CD4-positive, alpha-beta memory T cell (primary cell): Measurements from ENCODE around the gene CLIC5. TPM values are rescaled to one million over a fixed set of nuclear protein-coding genes. Genes with fewer than 3 reads are reported as not detected.

Source experiments
- CTCF ChIA-PET: fragments of 350-600 bp; sonication (Branson Sonifier 250); formaldehyde crosslinking; loops from one replicate; lab custom pipeline; 2021; ENCODE audit warnings: inconsistent platforms; ENCODE audit not compliant: partially characterized antibody; lab: Charles Lee
- POLR2A ChIA-PET: fragments of 350-600 bp; sonication (Branson Sonifier 250); formaldehyde crosslinking; loops from one replicate; lab custom pipeline; 2021; ENCODE audit not compliant: partially characterized antibody; lab: Charles Lee
- DNase-seq, 5 donors: peaks; one replicate each; pipeline versions ENCODE4 v3.0.0 to v3.0.0-alpha.2; 2020 to 2022; ENCODE audit warnings: mixed read lengths in 1 of 5
- H3K27ac ChIP-seq: one replicate; pipeline ENCODE4 v1.7.0; 2013; ENCODE audit warnings: low read depth, low read length
- H3K27me3 ChIP-seq: 2 replicates; pipeline ENCODE4 v1.7.0; 2013; ENCODE audit warnings: mild to moderate bottlenecking, low read length, moderate library complexity; ENCODE audit not compliant: insufficient read depth
- H3K36me3 ChIP-seq: 2 replicates; pipeline ENCODE4 v1.7.0; 2013; ENCODE audit warnings: mild to moderate bottlenecking, low read length, moderate library complexity; ENCODE audit not compliant: insufficient read depth
- H3K4me1 ChIP-seq: 2 replicates; pipeline ENCODE4 v1.7.0; 2013; ENCODE audit warnings: mild to moderate bottlenecking, low read length, moderate library complexity; ENCODE audit not compliant: insufficient read depth
- H3K4me3 ChIP-seq, 2 donors: one replicate each; pipeline ENCODE4 v1.7.0; 2013; ENCODE audit warnings: low read length in 2 of 2, mild to moderate bottlenecking in 1 of 2
- H3K9me3 ChIP-seq, 2 donors: one replicate each; pipeline ENCODE4 v1.7.0; 2013; ENCODE audit warnings: low read length in 2 of 2, control low read depth in 1 of 2; ENCODE audit not compliant: control insufficient read depth in 1 of 2
- H3K27ac Mint-ChIP-seq, 7 donors: one replicate each; pipeline ENCODE4 v1.8.0; 2020 to 2021; ENCODE audit warnings: mixed read lengths in 7 of 7, mild to moderate bottlenecking in 6 of 7, inconsistent platforms in 3 of 7, moderate library complexity in 3 of 7
- H3K27me3 Mint-ChIP-seq, 2 donors: one replicate each; pipeline ENCODE4 v1.8.0; 2020 to 2021; ENCODE audit warnings: mixed read lengths in 2 of 2
- H3K36me3 Mint-ChIP-seq, 2 donors: one replicate each; pipeline ENCODE4 v1.8.0; 2020 to 2021; ENCODE audit warnings: mixed read lengths in 2 of 2, inconsistent platforms in 1 of 2, mild to moderate bottlenecking in 1 of 2
- H3K4me1 Mint-ChIP-seq, 4 donors: one replicate each; pipeline ENCODE4 v1.8.0; 2020 to 2021; ENCODE audit warnings: mixed read lengths in 4 of 4, mild to moderate bottlenecking in 1 of 4
- H3K4me3 Mint-ChIP-seq, 8 donors: one replicate each; pipeline ENCODE4 v1.8.0; 2020 to 2021; ENCODE audit warnings: mixed read lengths in 8 of 8, mild to moderate bottlenecking in 7 of 8, moderate library complexity in 6 of 8, inconsistent platforms in 3 of 8
- H3K9me3 Mint-ChIP-seq, 8 donors: one replicate each; pipeline ENCODE4 v1.8.0; 2020 to 2021; ENCODE audit warnings: mixed read lengths in 8 of 8, mild to moderate bottlenecking in 5 of 8, inconsistent platforms in 3 of 8, moderate library complexity in 1 of 8
- intact Hi-C: fragments of 100-400 bp; cut with micrococcal nuclease; formaldehyde crosslinking; loops from one replicate; pipeline ENCODE4 v1.15.1; 2023
- polyA plus RNA-seq, 2 donors: library from polyadenylated mRNA; unstranded; fragments of 300-500 nt; fragmentation: Illumina TruSeq; gene quantifications; one replicate each; pipeline ENCODE4 v1.2.3, GENCODE V29; 2021
- total RNA-seq, 2 experiments: library from RNA; stranded (reverse); gene quantifications; one replicate each; pipeline ENCODE4 v1.2.3, GENCODE V29; 2021

CLIC5 gene
- total and polyA plus RNA-seq, 4 experiments from 2014 or later = 3.4 to 18.4 (median 12.4) TPM

- H3K27ac Mint-ChIP-seq = peak overlapping the region; percentile 95 to 98 (median 97)
- POLR2A ChIA-PET = interaction anchor here (0.9 to 3.2 kb wide), 5 partner anchors 19 to 116 kb away, joined by 3 to 15 read pairs (median 3); partner anchors contain the start of gene ENPP4
Observed at GRCh38 chr6:46013639-46014038, 2.0 kb downstream of the CLIC5 start.

GRCh38 chr6:46012834-46013233 lies 2.8 kb downstream of the CLIC5 start:
- peak overlapping the region; percentile 95 to 98 (median 97) for H3K27ac Mint-ChIP-seq
- peak overlapping the region; percentile 71 for H3K27ac ChIP-seq
- intact Hi-C loops = loop anchor here (1.0 to 5.0 kb wide), 4 partner anchors 66 to 591 kb away; no protein-coding TSS in a partner anchor
- POLR2A ChIA-PET = interaction anchor here (0.9 to 3.2 kb wide), 3 partner anchors 18 to 117 kb away, joined by 3 to 15 read pairs (median 3); partner anchors contain the start of gene ENPP4
- no peaks in the 10 kb centered on the region for H3K27me3 ChIP-seq
- H3K4me3 ChIP-seq = no peak overlapping the region
- peak overlapping the region in 7 of 8 donors; percentile 11 to 99 (median 68) for H3K4me3 Mint-ChIP-seq
- DNase-seq = no peak
- H3K4me1 ChIP-seq = peaks cover 56% of the 10 kb centered on the region
- CTCF ChIA-PET = interaction anchor here (1.7 to 2.2 kb wide), 2 partner anchors 82 to 116 kb away, joined by 4 to 15 read pairs; no protein-coding TSS in a partner anchor
- H3K9me3 ChIP-seq = no peaks in the 10 kb centered on the region
- peaks cover 0 to 2% (median 0%) of the 10 kb centered on the region in 8 donors for H3K9me3 Mint-ChIP-seq
- peaks cover 55 to 77% (median 64%) of the 10 kb centered on the region in 4 donors for H3K4me1 Mint-ChIP-seq
- H3K27me3 Mint-ChIP-seq = no peaks in the 10 kb centered on the region
- H3K36me3 Mint-ChIP-seq = peaks cover 4 to 7% of the 10 kb centered on the region in 2 donors
- no peaks in the 10 kb centered on the region for H3K36me3 ChIP-seq

More at GRCh38 chr6:46013639-46014038, 2.0 kb downstream of the CLIC5 start:
- Mint-ChIP-seq H3K9me3 (peaks cover 0 to 2% (median 0%) of the 10 kb centered on the region in 8 donors), H3K27me3 (no peaks in the 10 kb centered on the region), H3K4me3 (peak overlapping the region; percentile 90 to 99 (median 95)), H3K4me1 (peaks cover 55 to 71% (median 61%) of the 10 kb centered on the region in 4 donors), H3K36me3 (peaks cover 0 to 7% of the 10 kb centered on the region in 2 donors)
- Histone ChIP-seq H3K4me1 (peaks cover 56% of the 10 kb centered on the region), H3K36me3 (no peaks in the 10 kb centered on the region), H3K27ac (peak overlapping the region; percentile 71), H3K27me3 (no peaks in the 10 kb centered on the region), H3K4me3 (peak overlapping the region in 1 of 2 donors; percentile 18), H3K9me3 (no peaks in the 10 kb centered on the region)
- intact Hi-C loops = loop anchor here (1.0 to 5.0 kb wide), 5 partner anchors 66 to 591 kb away; no protein-coding TSS in a partner anchor
- DNase-seq = no peak
- CTCF ChIA-PET = interaction anchor here (0.9 to 2.2 kb wide), 4 partner anchors 15 to 1538 kb away, joined by 3 to 15 read pairs (median 4); partner anchors contain the start of gene ENPP4

- peak; percentile 72 to 92 (median 83) for DNase-seq
- peaks cover 55% of the 10 kb centered on the region for H3K4me1 ChIP-seq
- CTCF ChIA-PET = interaction anchor here (0.7 to 2.5 kb wide), 6 partner anchors 11 to 118 kb away, joined by 3 to 8 read pairs (median 4); no protein-coding TSS in a partner anchor
- peak overlapping the region; percentile 32 to 42 for H3K4me3 ChIP-seq
- Mint-ChIP-seq H3K27me3 (no peaks in the 10 kb centered on the region), H3K9me3 (peaks cover 0 to 2% (median 0%) of the 10 kb centered on the region in 8 donors), H3K36me3 (peaks cover 5 to 6% of the 10 kb centered on the region in 2 donors), H3K4me1 (peaks cover 51 to 73% (median 62%) of the 10 kb centered on the region in 4 donors), H3K27ac (peak overlapping the region; percentile 95 to 98 (median 97)), H3K4me3 (peak overlapping the region; percentile 67 to 99 (median 84))
- no peaks in the 10 kb centered on the region for H3K36me3 ChIP-seq
- peak overlapping the region; percentile 71 for H3K27ac ChIP-seq
- intact Hi-C loops = loop anchor here (5.0 kb wide), 3 partner anchors 64 to 589 kb away; no protein-coding TSS in a partner anchor
- H3K9me3 ChIP-seq = no peaks in the 10 kb centered on the region
- POLR2A ChIA-PET = interaction anchor here (0.8 to 1.7 kb wide), 7 partner anchors 8 to 118 kb away, joined by 3 to 4 read pairs (median 4); partner anchors contain the start of gene ENPP4
- H3K27me3 ChIP-seq = no peaks in the 10 kb centered on the region
Observed at GRCh38 chr6:46011188-46012085, 4.2 kb downstream of the CLIC5 start.

GRCh38 chr6:46010771-46011170 lies 4.9 kb downstream of the CLIC5 start:
- H3K9me3 ChIP-seq = no peaks in the 10 kb centered on the region
- intact Hi-C loops = loop anchor here (5.0 kb wide), 3 partner anchors 63 to 588 kb away; no protein-coding TSS in a partner anchor
- Mint-ChIP-seq H3K27ac (peak overlapping the region; percentile 95 to 98 (median 97)), H3K27me3 (no peaks in the 10 kb centered on the region), H3K4me3 (peak overlapping the region; percentile 67 to 99 (median 84)), H3K36me3 (peaks cover 5 to 8% of the 10 kb centered on the region in 2 donors), H3K4me1 (peaks cover 48 to 70% (median 59%) of the 10 kb centered on the region in 4 donors), H3K9me3 (peaks cover 0 to 2% (median 0%) of the 10 kb centered on the region in 8 donors)
- ChIA-PET CTCF (interaction anchor here (0.7 to 2.5 kb wide), 7 partner anchors 8 to 118 kb away, joined by 3 to 8 read pairs (median 3); no protein-coding TSS in a partner anchor), POLR2A (interaction anchor here (0.9 to 1.7 kb wide), 5 partner anchors 9 to 119 kb away, joined by 3 to 4 read pairs (median 4); partner anchors contain the start of gene ENPP4)
- peaks cover 50% of the 10 kb centered on the region for H3K4me1 ChIP-seq
- peak in 1 of 5 donors; percentile 38 for DNase-seq
- H3K4me3 ChIP-seq = peak overlapping the region; percentile 32 to 42
- H3K27me3 ChIP-seq = no peaks in the 10 kb centered on the region
- no peaks in the 10 kb centered on the region for H3K36me3 ChIP-seq
- peak overlapping the region; percentile 71 for H3K27ac ChIP-seq

GRCh38 chr6:46010270-46010669 lies 5.4 kb downstream of the CLIC5 start:
- H3K9me3 Mint-ChIP-seq = peaks cover 0 to 2% (median 0%) of the 10 kb centered on the region in 8 donors
- ChIA-PET POLR2A (interaction anchor here (0.9 to 1.7 kb wide), 2 partner anchors 9 to 79 kb away, joined by 3 to 4 read pairs; no protein-coding TSS in a partner anchor), CTCF (interaction anchor here (1.2 to 2.5 kb wide), 4 partner anchors 9 to 80 kb away, joined by 3 to 8 read pairs (median 6); no protein-coding TSS in a partner anchor)
- H3K4me3 Mint-ChIP-seq = peak overlapping the region in 4 of 8 donors; percentile 29 to 99 (median 75)
- Histone ChIP-seq H3K4me3 (no peak overlapping the region), H3K36me3 (no peaks in the 10 kb centered on the region), H3K27ac (peak overlapping the region; percentile 71), H3K9me3 (no peaks in the 10 kb centered on the region), H3K27me3 (no peaks in the 10 kb centered on the region), H3K4me1 (peaks cover 50% of the 10 kb centered on the region)
- intact Hi-C loops = loop anchor here (5.0 kb wide), 3 partner anchors 63 to 588 kb away; no protein-coding TSS in a partner anchor
- no peaks in the 10 kb centered on the region for H3K27me3 Mint-ChIP-seq
- H3K27ac Mint-ChIP-seq = peak overlapping the region; percentile 95 to 98 (median 97)
- no peak for DNase-seq
- peaks cover 5 to 8% of the 10 kb centered on the region in 2 donors for H3K36me3 Mint-ChIP-seq
- H3K4me1 Mint-ChIP-seq = peaks cover 48 to 70% (median 59%) of the 10 kb centered on the region in 4 donors

GRCh38 chr6:46002264-46002663 lies 13.4 kb downstream of the CLIC5 start:
- no peaks in the 10 kb centered on the region for H3K36me3 ChIP-seq
- H3K4me3 ChIP-seq = no peak overlapping the region
- peaks cover 0 to 3% (median 0%) of the 10 kb centered on the region in 8 donors for H3K9me3 Mint-ChIP-seq
- no peak overlapping the region for H3K27ac Mint-ChIP-seq
- H3K9me3 ChIP-seq = no peaks in the 10 kb centered on the region
- H3K4me1 ChIP-seq = no peaks in the 10 kb centered on the region
- no peak overlapping the region for H3K27ac ChIP-seq
- H3K27me3 ChIP-seq = no peaks in the 10 kb centered on the region
- no peak for DNase-seq
- H3K36me3 Mint-ChIP-seq = peaks cover 4 to 20% of the 10 kb centered on the region in 2 donors
- H3K4me1 Mint-ChIP-seq = peaks cover 1 to 4% (median 3%) of the 10 kb centered on the region in 4 donors
- no peaks in the 10 kb centered on the region for H3K27me3 Mint-ChIP-seq
- intact Hi-C loops = no loop called here
- ChIA-PET CTCF (no interaction called here), POLR2A (interaction anchor here (1.1 to 1.2 kb wide), 2 partner anchors 8 to 1462 kb away, joined by 3 read pairs; no protein-coding TSS in a partner anchor)
- no peak overlapping the region for H3K4me3 Mint-ChIP-seq
